GM23338 (cell line): ENCODE results near the gene FTO. TPM values are rescaled to one million over a fixed set of nuclear protein-coding genes. Genes with fewer than 3 reads are reported as not detected.

Experiments used
- ATAC-seq: fragments of 200-7000 bp; cut with Tn5 transposase; 3 replicates; pipeline ENCODE4 v1.9.1; 2020
- DNase-seq: peaks from one replicate; pipeline ENCODE4 v3.0.0-alpha.2; 2015; ENCODE audit warnings: low spot score
- H2AFZ ChIP-seq: fragments of 200-600 bp; sonication (generic); 2 replicates; pipeline ENCODE4 v1.8.0; 2016; ENCODE audit warnings: antibody characterized with exemption, mild to moderate bottlenecking, moderate library complexity
- H3F3A ChIP-seq: fragments of 200-600 bp; sonication (generic); replicated peaks from 2 replicates; pipeline ENCODE4 v1.8.0; 2017; ENCODE audit warnings: antibody characterized with exemption, mixed run types, low read depth
- H3K27ac ChIP-seq: fragments of 200-600 bp; sonication (generic); 2 replicates; pipeline ENCODE4 v1.6.1; 2016; ENCODE audit warnings: low read depth
- H3K27me3 ChIP-seq: fragments of 200-600 bp; sonication (generic); 2 replicates; pipeline ENCODE4 v1.8.0; 2016; ENCODE audit warnings: mild to moderate bottlenecking, mixed run types, moderate library complexity; ENCODE audit not compliant: insufficient read depth
- H3K36me3 ChIP-seq: fragments of 200-600 bp; sonication (generic); 2 replicates; pipeline ENCODE4 v1.8.0; 2016; ENCODE audit warnings: mild to moderate bottlenecking; ENCODE audit not compliant: insufficient read depth
- H3K4me1 ChIP-seq: fragments of 200-600 bp; sonication (generic); 2 replicates; pipeline ENCODE4 v1.8.0; 2016; ENCODE audit warnings: mild to moderate bottlenecking, moderate library complexity; ENCODE audit not compliant: insufficient read depth
- H3K4me2 ChIP-seq: fragments of 200-600 bp; sonication (generic); 2 replicates; pipeline ENCODE4 v1.7.1; 2017; ENCODE audit warnings: mixed run types
- H3K4me3 ChIP-seq: fragments of 200-600 bp; sonication (generic); 2 replicates; pipeline ENCODE4 v1.6.1; 2016; ENCODE audit warnings: mixed run types
- H3K79me2 ChIP-seq: fragments of 200-600 bp; sonication (generic); replicated peaks from 2 replicates; pipeline ENCODE4 v1.8.0; 2017; ENCODE audit warnings: mild to moderate bottlenecking; ENCODE audit not compliant: insufficient read depth
- H3K9me2 ChIP-seq: fragments of 200-600 bp; sonication (generic); 2 replicates; pipeline ENCODE4 v1.8.0; 2017; ENCODE audit not compliant: insufficient read depth
- H4K20me1 ChIP-seq: fragments of 200-600 bp; sonication (generic); replicated peaks from 2 replicates; pipeline ENCODE4 v1.8.0; 2017; ENCODE audit warnings: mild to moderate bottlenecking; ENCODE audit not compliant: insufficient read depth
- H3K27ac Mint-ChIP-seq: 2 replicates; pipeline ENCODE4 v1.8.0; 2020; ENCODE audit warnings: inconsistent platforms, mild to moderate bottlenecking, moderate library complexity, mixed read lengths
- H3K27me3 Mint-ChIP-seq: 3 replicates; pipeline ENCODE4 v1.8.0; 2022; ENCODE audit warnings: low read depth, mild to moderate bottlenecking, moderate library complexity, mixed read lengths, inconsistent platforms; ENCODE audit not compliant: insufficient read depth, poor library complexity
- H3K36me3 Mint-ChIP-seq: 3 replicates; pipeline ENCODE4 v1.8.0; 2021; ENCODE audit warnings: low read depth, mild to moderate bottlenecking, inconsistent platforms, moderate library complexity, mixed read lengths
- H3K4me1 Mint-ChIP-seq: 3 replicates; pipeline ENCODE4 v1.8.0; 2020; ENCODE audit warnings: mild to moderate bottlenecking, inconsistent platforms, mixed read lengths
- H3K4me3 Mint-ChIP-seq: 3 replicates; pipeline ENCODE4 v1.8.0; 2021; ENCODE audit warnings: moderate library complexity, mild to moderate bottlenecking, inconsistent platforms, mixed read lengths
- H3K9me3 Mint-ChIP-seq: 3 replicates; pipeline ENCODE4 v1.8.0; 2020; ENCODE audit warnings: moderate library complexity, mild to moderate bottlenecking, inconsistent platforms, mixed read lengths
- CREB1 ChIP-seq: fragments of 250-450 bp; sonication (Bioruptor Pico); IDR thresholded peaks from 2 replicates; pipeline ENCODE4 v1.5.0; 2020; ENCODE audit warnings: low read depth, mild to moderate bottlenecking, moderate library complexity
- CTCF ChIP-seq, 2 experiments: fragments of 200-600 bp in 1 of 2; sonication (generic) in 1 of 2; conservative IDR thresholded peaks; 2 replicates each; pipeline versions ENCODE4 v1.5.1 to v1.6.1; 2016 to 2017; ENCODE audit warnings: antibody characterized with exemption in 2 of 2, low read depth in 2 of 2, mild to moderate bottlenecking in 2 of 2, moderate library complexity in 1 of 2
- EZH2phosphoT487 ChIP-seq: fragments of 200-600 bp; sonication (generic); IDR thresholded peaks from one replicate; pipeline ENCODE4 v1.8.1; 2018; ENCODE audit warnings: antibody characterized with exemption; ENCODE audit not compliant: unreplicated experiment
- JUNB ChIP-seq: IDR thresholded peaks from one replicate; pipeline ENCODE4 v1.6.1; 2016; ENCODE audit warnings: antibody characterized with exemption; ENCODE audit not compliant: unreplicated experiment
- NANOG ChIP-seq: IDR thresholded peaks from 2 replicates; pipeline ENCODE4 v1.6.1; 2016; ENCODE audit warnings: antibody characterized with exemption, borderline replicate concordance
- POLR2AphosphoS5 ChIP-seq: IDR thresholded peaks from 2 replicates; pipeline ENCODE4 v1.6.1; 2016; ENCODE audit warnings: antibody characterized with exemption, low read depth
- STAT1 ChIP-seq: IDR thresholded peaks from one replicate; pipeline ENCODE4 v1.6.1; 2016; ENCODE audit warnings: antibody characterized with exemption; ENCODE audit not compliant: unreplicated experiment
- ZNF114 ChIP-seq: fragments of 250-450 bp; sonication (Bioruptor Pico); IDR thresholded peaks from 2 replicates; pipeline ENCODE4 v1.5.0; 2020; ENCODE audit warnings: mild to moderate bottlenecking, moderate library complexity
- polyA plus RNA-seq: library from polyadenylated mRNA; unstranded; fragments of >200 nt; fragmentation: Nextera tagmentation; extraction: Ambion mirVana; gene quantifications from 2 replicates; pipeline ENCODE4 v1.2.1, GENCODE V29; 2016
- total RNA-seq: library from RNA; depleted of rRNA; stranded (reverse); fragments of >200 nt; shearing (Covaris generic); gene quantifications from 2 replicates; pipeline ENCODE4 v1.2.3, GENCODE V29; 2014
- TF ChIP-seq, protein P1 (sequence below): IDR thresholded peaks from 2 replicates; pipeline ENCODE4 v1.6.1; 2016; ENCODE audit warnings: antibody characterized with exemption
- TF ChIP-seq, protein P2 (sequence below): IDR thresholded peaks from one replicate; pipeline ENCODE4 v1.6.1; 2018; ENCODE audit warnings: antibody characterized with exemption; ENCODE audit not compliant: unreplicated experiment
- TF ChIP-seq, protein P3 (sequence below): fragments of 250-450 bp; sonication (Bioruptor Pico); IDR thresholded peaks from 2 replicates; pipeline ENCODE4 v1.5.0; 2020; ENCODE audit warnings: mild to moderate bottlenecking, moderate library complexity

The FTO gene
- total and polyA plus RNA-seq, 2 experiments from 2014 or later, result 17.7 to 69.6 TPM

- TF ChIP-seq ZNF114 (no peak), JUNB (no peak), NANOG (no peak), CREB1 (CRISPR knock-in tag) (no peak), STAT1 (no peak)
- TF ChIP-seq, protein P1, sequence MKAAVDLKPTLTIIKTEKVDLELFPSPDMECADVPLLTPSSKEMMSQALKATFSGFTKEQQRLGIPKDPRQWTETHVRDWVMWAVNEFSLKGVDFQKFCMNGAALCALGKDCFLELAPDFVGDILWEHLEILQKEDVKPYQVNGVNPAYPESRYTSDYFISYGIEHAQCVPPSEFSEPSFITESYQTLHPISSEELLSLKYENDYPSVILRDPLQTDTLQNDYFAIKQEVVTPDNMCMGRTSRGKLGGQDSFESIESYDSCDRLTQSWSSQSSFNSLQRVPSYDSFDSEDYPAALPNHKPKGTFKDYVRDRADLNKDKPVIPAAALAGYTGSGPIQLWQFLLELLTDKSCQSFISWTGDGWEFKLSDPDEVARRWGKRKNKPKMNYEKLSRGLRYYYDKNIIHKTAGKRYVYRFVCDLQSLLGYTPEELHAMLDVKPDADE, result no peak
Observed at GRCh38 chr16:53693320-53693719, 10.6 kb upstream of the FTO start (continued).

DNA sequence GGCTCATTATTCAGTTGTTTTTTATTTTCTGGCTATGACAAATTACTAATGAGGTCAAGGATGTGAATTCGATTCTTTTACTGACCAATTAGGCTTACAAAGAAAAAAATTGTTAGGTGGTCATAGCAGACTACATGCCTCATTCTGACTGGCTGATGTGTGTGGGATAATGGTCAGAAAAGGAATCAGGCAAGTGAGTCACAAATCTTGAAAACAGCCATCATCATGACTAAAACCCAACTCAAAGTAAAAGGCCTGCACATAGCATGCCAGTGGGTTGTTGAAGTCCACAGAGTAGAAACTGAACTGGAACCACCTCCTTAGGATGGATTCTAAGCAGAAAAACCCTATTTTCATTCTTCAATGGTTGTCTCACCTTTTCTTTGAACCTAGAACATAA, 8.9 kb upstream of the FTO start:
- no peaks in the 10 kb centered on the region for H3K79me2 ChIP-seq
- no peaks in the 10 kb centered on the region for H3K4me1 ChIP-seq
- no peak overlapping the region for H3K4me2 ChIP-seq
- Mint-ChIP-seq H3K27ac (no peak overlapping the region), H3K9me3 (peaks cover 13% of the 10 kb centered on the region), H3K4me3 (no peak overlapping the region), H3K36me3 (peaks cover 31% of the 10 kb centered on the region), H3K27me3 (peaks cover 2% of the 10 kb centered on the region), H3K4me1 (no peaks in the 10 kb centered on the region; the same call in 2 of the 3 replicates)
- H3K27me3 ChIP-seq, result no peaks in the 10 kb centered on the region
- DNase-seq, result no peak
- no peak for ATAC-seq
- no peak overlapping the region for H2AFZ ChIP-seq
- H3K9me2 ChIP-seq, result no peaks in the 10 kb centered on the region
- H3K36me3 ChIP-seq, result no peaks in the 10 kb centered on the region
- no peak overlapping the region for H3K4me3 ChIP-seq
- no peaks in the 10 kb centered on the region for H4K20me1 ChIP-seq
- H3F3A ChIP-seq, result no peaks in the 10 kb centered on the region
- H3K27ac ChIP-seq, result no peak overlapping the region
- TF ChIP-seq, protein P1, result no peak
- TF ChIP-seq EZH2phosphoT487 (no peak), CREB1 (CRISPR knock-in tag) (no peak), STAT1 (no peak), JUNB (no peak), POLR2AphosphoS5 (no peak), CTCF (conservative IDR thresholded peaks at IDR 0.05; ENCODE audit: low read depth in 2 of 2) (no peak), NANOG (no peak), ZNF114 (no peak)
- TF ChIP-seq, protein P2, sequence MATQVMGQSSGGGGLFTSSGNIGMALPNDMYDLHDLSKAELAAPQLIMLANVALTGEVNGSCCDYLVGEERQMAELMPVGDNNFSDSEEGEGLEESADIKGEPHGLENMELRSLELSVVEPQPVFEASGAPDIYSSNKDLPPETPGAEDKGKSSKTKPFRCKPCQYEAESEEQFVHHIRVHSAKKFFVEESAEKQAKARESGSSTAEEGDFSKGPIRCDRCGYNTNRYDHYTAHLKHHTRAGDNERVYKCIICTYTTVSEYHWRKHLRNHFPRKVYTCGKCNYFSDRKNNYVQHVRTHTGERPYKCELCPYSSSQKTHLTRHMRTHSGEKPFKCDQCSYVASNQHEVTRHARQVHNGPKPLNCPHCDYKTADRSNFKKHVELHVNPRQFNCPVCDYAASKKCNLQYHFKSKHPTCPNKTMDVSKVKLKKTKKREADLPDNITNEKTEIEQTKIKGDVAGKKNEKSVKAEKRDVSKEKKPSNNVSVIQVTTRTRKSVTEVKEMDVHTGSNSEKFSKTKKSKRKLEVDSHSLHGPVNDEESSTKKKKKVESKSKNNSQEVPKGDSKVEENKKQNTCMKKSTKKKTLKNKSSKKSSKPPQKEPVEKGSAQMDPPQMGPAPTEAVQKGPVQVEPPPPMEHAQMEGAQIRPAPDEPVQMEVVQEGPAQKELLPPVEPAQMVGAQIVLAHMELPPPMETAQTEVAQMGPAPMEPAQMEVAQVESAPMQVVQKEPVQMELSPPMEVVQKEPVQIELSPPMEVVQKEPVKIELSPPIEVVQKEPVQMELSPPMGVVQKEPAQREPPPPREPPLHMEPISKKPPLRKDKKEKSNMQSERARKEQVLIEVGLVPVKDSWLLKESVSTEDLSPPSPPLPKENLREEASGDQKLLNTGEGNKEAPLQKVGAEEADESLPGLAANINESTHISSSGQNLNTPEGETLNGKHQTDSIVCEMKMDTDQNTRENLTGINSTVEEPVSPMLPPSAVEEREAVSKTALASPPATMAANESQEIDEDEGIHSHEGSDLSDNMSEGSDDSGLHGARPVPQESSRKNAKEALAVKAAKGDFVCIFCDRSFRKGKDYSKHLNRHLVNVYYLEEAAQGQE, result no peak
- TF ChIP-seq, protein P3, sequence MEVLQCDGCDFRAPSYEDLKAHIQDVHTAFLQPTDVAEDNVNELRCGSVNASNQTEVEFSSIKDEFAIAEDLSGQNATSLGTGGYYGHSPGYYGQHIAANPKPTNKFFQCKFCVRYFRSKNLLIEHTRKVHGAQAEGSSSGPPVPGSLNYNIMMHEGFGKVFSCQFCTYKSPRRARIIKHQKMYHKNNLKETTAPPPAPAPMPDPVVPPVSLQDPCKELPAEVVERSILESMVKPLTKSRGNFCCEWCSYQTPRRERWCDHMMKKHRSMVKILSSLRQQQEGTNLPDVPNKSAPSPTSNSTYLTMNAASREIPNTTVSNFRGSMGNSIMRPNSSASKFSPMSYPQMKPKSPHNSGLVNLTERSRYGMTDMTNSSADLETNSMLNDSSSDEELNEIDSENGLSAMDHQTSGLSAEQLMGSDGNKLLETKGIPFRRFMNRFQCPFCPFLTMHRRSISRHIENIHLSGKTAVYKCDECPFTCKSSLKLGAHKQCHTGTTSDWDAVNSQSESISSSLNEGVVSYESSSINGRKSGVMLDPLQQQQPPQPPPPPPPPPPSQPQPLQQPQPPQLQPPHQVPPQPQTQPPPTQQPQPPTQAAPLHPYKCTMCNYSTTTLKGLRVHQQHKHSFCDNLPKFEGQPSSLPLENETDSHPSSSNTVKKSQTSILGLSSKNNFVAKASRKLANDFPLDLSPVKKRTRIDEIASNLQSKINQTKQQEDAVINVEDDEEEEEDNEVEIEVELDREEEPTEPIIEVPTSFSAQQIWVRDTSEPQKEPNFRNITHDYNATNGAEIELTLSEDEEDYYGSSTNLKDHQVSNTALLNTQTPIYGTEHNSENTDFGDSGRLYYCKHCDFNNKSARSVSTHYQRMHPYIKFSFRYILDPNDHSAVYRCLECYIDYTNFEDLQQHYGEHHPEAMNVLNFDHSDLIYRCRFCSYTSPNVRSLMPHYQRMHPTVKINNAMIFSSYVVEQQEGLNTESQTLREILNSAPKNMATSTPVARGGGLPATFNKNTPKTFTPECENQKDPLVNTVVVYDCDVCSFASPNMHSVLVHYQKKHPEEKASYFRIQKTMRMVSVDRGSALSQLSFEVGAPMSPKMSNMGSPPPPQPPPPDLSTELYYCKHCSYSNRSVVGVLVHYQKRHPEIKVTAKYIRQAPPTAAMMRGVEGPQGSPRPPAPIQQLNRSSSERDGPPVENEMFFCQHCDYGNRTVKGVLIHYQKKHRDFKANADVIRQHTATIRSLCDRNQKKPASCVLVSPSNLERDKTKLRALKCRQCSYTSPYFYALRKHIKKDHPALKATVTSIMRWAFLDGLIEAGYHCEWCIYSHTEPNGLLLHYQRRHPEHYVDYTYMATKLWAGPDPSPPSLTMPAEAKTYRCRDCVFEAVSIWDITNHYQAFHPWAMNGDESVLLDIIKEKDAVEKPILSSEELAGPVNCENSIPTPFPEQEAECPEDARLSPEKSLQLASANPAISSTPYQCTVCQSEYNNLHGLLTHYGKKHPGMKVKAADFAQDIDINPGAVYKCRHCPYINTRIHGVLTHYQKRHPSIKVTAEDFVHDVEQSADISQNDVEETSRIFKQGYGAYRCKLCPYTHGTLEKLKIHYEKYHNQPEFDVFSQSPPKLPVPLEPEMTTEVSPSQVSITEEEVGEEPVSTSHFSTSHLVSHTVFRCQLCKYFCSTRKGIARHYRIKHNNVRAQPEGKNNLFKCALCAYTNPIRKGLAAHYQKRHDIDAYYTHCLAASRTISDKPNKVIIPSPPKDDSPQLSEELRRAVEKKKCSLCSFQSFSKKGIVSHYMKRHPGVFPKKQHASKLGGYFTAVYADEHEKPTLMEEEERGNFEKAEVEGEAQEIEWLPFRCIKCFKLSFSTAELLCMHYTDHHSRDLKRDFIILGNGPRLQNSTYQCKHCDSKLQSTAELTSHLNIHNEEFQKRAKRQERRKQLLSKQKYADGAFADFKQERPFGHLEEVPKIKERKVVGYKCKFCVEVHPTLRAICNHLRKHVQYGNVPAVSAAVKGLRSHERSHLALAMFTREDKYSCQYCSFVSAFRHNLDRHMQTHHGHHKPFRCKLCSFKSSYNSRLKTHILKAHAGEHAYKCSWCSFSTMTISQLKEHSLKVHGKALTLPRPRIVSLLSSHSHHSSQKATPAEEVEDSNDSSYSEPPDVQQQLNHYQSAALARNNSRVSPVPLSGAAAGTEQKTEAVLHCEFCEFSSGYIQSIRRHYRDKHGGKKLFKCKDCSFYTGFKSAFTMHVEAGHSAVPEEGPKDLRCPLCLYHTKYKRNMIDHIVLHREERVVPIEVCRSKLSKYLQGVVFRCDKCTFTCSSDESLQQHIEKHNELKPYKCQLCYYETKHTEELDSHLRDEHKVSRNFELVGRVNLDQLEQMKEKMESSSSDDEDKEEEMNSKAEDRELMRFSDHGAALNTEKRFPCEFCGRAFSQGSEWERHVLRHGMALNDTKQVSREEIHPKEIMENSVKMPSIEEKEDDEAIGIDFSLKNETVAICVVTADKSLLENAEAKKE (CRISPR knock-in tag), result no peak
